ENCODE data around the gene TMEM253. TPM values are rescaled to one million over a fixed set of nuclear protein-coding genes. Genes with fewer than 3 reads are reported as not detected.

TMEM253 gene
- total and polyA plus RNA-seq, 10 donors, result 0.11 to 1.5 (median 0.29) TPM; not detected in 5

- 10 to 22% (median 18%) methylated on average over 1 of the region's 1 CpG for WGBS, 5 donors
- no peak for DNase-seq
- Histone ChIP-seq H3K36me3 (no peaks in the 10 kb centered on the region), H3K9me3 (no peaks in the 10 kb centered on the region), H3K27ac (no peak overlapping the region), H3K4me3 (no peak overlapping the region), H3K27me3 (replicated peaks in 1 of 7) (no peaks in the 10 kb centered on the region), H3K4me1 (no peaks in the 10 kb centered on the region)
- intact Hi-C loops (cut with DNase I; ENCODE audit: low total_unique reads), result no loop called here
- TF ChIP-seq CTCF (IDR thresholded peaks at IDR 0.05 in 8 of 11, conservative IDR thresholded peaks at IDR 0.05 in 3 of 11) (peak in 9 of 11 experiments; percentile 16 to 65 (median 57)), POLR2A (IDR thresholded peaks at IDR 0.05) (no peak)
These were observed 35.2 kb downstream of the TMEM253 start for GRCh38 chr14:21136024-21136423.

DNA sequence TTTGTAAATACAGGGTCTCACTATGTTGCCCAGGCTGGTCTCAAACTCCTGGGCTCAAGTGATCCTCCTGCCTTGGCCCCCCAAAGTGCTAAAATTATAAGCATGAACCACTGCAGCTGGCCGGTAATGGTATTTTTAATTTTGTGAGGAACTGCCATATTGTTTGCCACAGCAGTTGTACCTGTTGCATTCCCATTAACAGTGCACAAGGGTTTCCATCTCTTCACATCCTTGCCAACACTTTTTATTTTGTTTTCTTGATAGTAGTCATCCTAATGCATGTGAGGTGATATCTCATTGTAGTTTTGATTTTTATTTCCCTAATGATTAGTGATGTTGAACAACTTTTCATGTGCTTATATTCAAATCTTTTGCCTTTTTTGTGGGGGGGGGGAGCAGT, 41.5 kb downstream of the TMEM253 start:
- TF ChIP-seq POLR2A (IDR thresholded peaks at IDR 0.05), result no peak
- no peak for TF ChIP-seq POLR2AphosphoS5 (IDR thresholded peaks at IDR 0.05)
- TF ChIP-seq CTCF (IDR thresholded peaks at IDR 0.05 in 8 of 11, conservative IDR thresholded peaks at IDR 0.05 in 3 of 11), result no peak
- intact Hi-C loops (cut with DNase I; ENCODE audit: low total_unique reads), result no loop called here
- Histone ChIP-seq H3K27me3 (replicated peaks in 1 of 7) (peaks cover 0 to 12% (median 0%) of the 10 kb centered on the region in 7 donors), H3K27ac (no peak overlapping the region), H3K9me3 (peaks cover 6 to 29% (median 23%) of the 10 kb centered on the region in 8 donors), H3K4me1 (no peaks in the 10 kb centered on the region), H3K4me3 (no peak overlapping the region), H3K36me3 (no peaks in the 10 kb centered on the region)
- 89 to 96% (median 93%) methylated on average over 1 of the region's 1 CpG for WGBS, 5 donors
- no peak for DNase-seq

DNA sequence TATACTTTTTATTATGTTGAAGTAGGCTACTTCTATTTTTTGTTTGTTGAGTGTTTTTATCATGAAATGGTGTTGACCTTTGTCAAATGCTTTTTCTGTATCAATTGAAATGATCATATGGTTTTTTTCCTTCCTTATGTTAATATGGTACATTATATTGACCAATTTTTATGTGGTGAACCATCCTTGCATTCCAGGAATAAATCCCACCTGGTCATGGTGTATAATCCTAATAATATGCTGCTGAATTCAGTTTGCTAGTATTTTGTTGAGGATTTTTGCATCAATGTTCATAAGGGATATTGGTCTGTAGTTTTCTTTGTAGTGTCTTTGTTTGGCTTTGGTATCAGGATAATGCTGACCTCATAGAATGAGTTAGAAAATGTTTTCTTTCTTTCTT, 44.6 kb downstream of the TMEM253 start:
- no peaks in the 10 kb centered on the region for H3K36me3 ChIP-seq
- peaks cover 0 to 12% (median 0%) of the 10 kb centered on the region in 7 donors for H3K27me3 ChIP-seq (replicated peaks in 1 of 7)
- no peak for DNase-seq
- peaks cover 6 to 29% (median 23%) of the 10 kb centered on the region in 8 donors for H3K9me3 ChIP-seq
- no peak overlapping the region for H3K4me3 ChIP-seq
- H3K4me1 ChIP-seq, result no peaks in the 10 kb centered on the region
- intact Hi-C loops (cut with DNase I; ENCODE audit: low total_unique reads), result no loop called here
- H3K27ac ChIP-seq, result no peak overlapping the region
- TF ChIP-seq POLR2A (IDR thresholded peaks at IDR 0.05) (no peak), CTCF (IDR thresholded peaks at IDR 0.05 in 8 of 11, conservative IDR thresholded peaks at IDR 0.05 in 3 of 11) (no peak), POLR2AphosphoS5 (IDR thresholded peaks at IDR 0.05) (no peak)

- Histone ChIP-seq H3K36me3 (no peaks in the 10 kb centered on the region), H3K27me3 (replicated peaks in 1 of 7) (peaks cover 0 to 4% (median 0%) of the 10 kb centered on the region in 7 donors), H3K9me3 (peaks cover 6 to 19% (median 15%) of the 10 kb centered on the region in 8 donors), H3K4me3 (no peak overlapping the region), H3K4me1 (no peaks in the 10 kb centered on the region), H3K27ac (no peak overlapping the region)
- intact Hi-C loops (cut with DNase I; ENCODE audit: low total_unique reads), result no loop called here
- no peak for TF ChIP-seq POLR2A (IDR thresholded peaks at IDR 0.05)
- no peak for TF ChIP-seq POLR2AphosphoS5 (IDR thresholded peaks at IDR 0.05)
- no peak for TF ChIP-seq CTCF (IDR thresholded peaks at IDR 0.05 in 8 of 11, conservative IDR thresholded peaks at IDR 0.05 in 3 of 11)
- DNase-seq, result no peak
- WGBS, 5 donors, result 81 to 95% (median 89%) methylated on average over 4 of the region's 4 CpGs
These were observed 48.9 kb downstream of the TMEM253 start for GRCh38 chr14:21149641-21150367.

Small RNA genes within 50 kb of the gene (small RNA-seq; reads per million reads assigned to genes)
- gene RNU6-252P, result 0 reads per million in 4 donors

Other genes with a start within 250 kb of the TMEM253 start
- gene RNASE3, start 209.7 kb upstream of the TMEM253 start, total RNA-seq, result 10 to 100 TPM in 2 of 7 donors, 1 to 10 TPM in 5; 1.4 to 24.0 (median 2.7) TPM
- 1 to 10 TPM in 2 of 3 donors, under 1 TPM in 1; 0.62 to 2.8 (median 2.4) TPM for gene RNASE3, start 209.7 kb upstream of the TMEM253 start, polyA plus RNA-seq
- 10 to 100 TPM in 6 of 7 donors, 1 to 10 TPM in 1; 8.8 to 27.6 (median 15.1) TPM for gene RNASE2, start 145.6 kb upstream of the TMEM253 start, total RNA-seq
- gene RNASE2, start 145.6 kb upstream of the TMEM253 start, polyA plus RNA-seq, result 10 to 100 TPM in 1 of 3 donors, 1 to 10 TPM in 2; 4.5 to 11.3 (median 6.7) TPM
- 100 to 1,000 TPM in 2 of 7 donors, 10 to 100 TPM in 5; 58.9 to 119 (median 73.0) TPM for gene METTL17, start 111.1 kb upstream of the TMEM253 start, total RNA-seq
- gene METTL17, start 111.1 kb upstream of the TMEM253 start, polyA plus RNA-seq, result 10 to 100 TPM; 72.8 to 92.1 (median 82.2) TPM
- under 1 TPM in 1 of 7 donors, not detected in 6; 0.23 TPM for gene SLC39A2, start 101.8 kb upstream of the TMEM253 start, total RNA-seq
- under 1 TPM; 0.06 to 0.16 (median 0.15) TPM for gene SLC39A2, start 101.8 kb upstream of the TMEM253 start, polyA plus RNA-seq
- gene NDRG2, start 76.0 kb upstream of the TMEM253 start, total RNA-seq, result 100 to 1,000 TPM; 101 to 335 (median 270) TPM
- 100 to 1,000 TPM in 1 of 3 donors, 10 to 100 TPM in 2; 72.4 to 174 (median 74.1) TPM for gene NDRG2, start 76.0 kb upstream of the TMEM253 start, polyA plus RNA-seq
- gene TPPP2, start 70.8 kb upstream of the TMEM253 start, total RNA-seq, result under 1 TPM in 3 of 7 donors, not detected in 4; 0.57 to 0.91 (median 0.76) TPM
- under 1 TPM in 2 of 3 donors, not detected in 1; 0.09 to 0.22 TPM for gene TPPP2, start 70.8 kb upstream of the TMEM253 start, polyA plus RNA-seq
- under 1 TPM in 1 of 7 donors, not detected in 6; 0.30 TPM for gene RNASE13, start 66.3 kb upstream of the TMEM253 start, total RNA-seq
- not detected for gene RNASE13, start 66.3 kb upstream of the TMEM253 start, polyA plus RNA-seq
- gene RNASE7, start 58.7 kb upstream of the TMEM253 start, total RNA-seq, result not detected
- gene RNASE7, start 58.7 kb upstream of the TMEM253 start, polyA plus RNA-seq, result not detected
- gene RNASE8, start 43.2 kb upstream of the TMEM253 start, total RNA-seq, result not detected
- gene RNASE8, start 43.2 kb upstream of the TMEM253 start, polyA plus RNA-seq, result not detected
- 100 to 1,000 TPM in 4 of 7 donors, 10 to 100 TPM in 3; 57.0 to 151 (median 102) TPM for gene ARHGEF40, start 30.8 kb upstream of the TMEM253 start, total RNA-seq
- gene ARHGEF40, start 30.8 kb upstream of the TMEM253 start, polyA plus RNA-seq, result 10 to 100 TPM in 2 of 3 donors, 1 to 10 TPM in 1; 9.8 to 47.1 (median 17.7) TPM
- gene ZNF219, start 2.4 kb upstream of the TMEM253 start, total RNA-seq, result 10 to 100 TPM; 10.7 to 26.7 (median 16.6) TPM
- 10 to 100 TPM in 1 of 3 donors, 1 to 10 TPM in 2; 5.5 to 11.8 (median 5.5) TPM for gene ZNF219, start 2.4 kb upstream of the TMEM253 start, polyA plus RNA-seq
- not detected for gene OR5AU1, start 55.0 kb downstream of the TMEM253 start, total RNA-seq
- not detected for gene OR5AU1, start 55.0 kb downstream of the TMEM253 start, polyA plus RNA-seq
- 100 to 1,000 TPM; 374 to 648 (median 506) TPM for gene HNRNPC, start 168.4 kb downstream of the TMEM253 start, total RNA-seq
- gene HNRNPC, start 168.4 kb downstream of the TMEM253 start, polyA plus RNA-seq, result 100 to 1,000 TPM; 497 to 824 (median 677) TPM
- 1 to 10 TPM in 3 of 7 donors, under 1 TPM in 4; 0.33 to 4.0 (median 0.87) TPM for gene RPGRIP1, start 179.0 kb downstream of the TMEM253 start, total RNA-seq
- 1 to 10 TPM in 1 of 3 donors, under 1 TPM in 2; 0.46 to 1.3 (median 0.61) TPM for gene RPGRIP1, start 179.0 kb downstream of the TMEM253 start, polyA plus RNA-seq

All from spleen (tissue), 11 donors.